Measurements from ENCODE around the gene CNTNAP2. TPM values are rescaled to one million over a fixed set of nuclear protein-coding genes. Genes with fewer than 3 reads are reported as not detected.

CNTNAP2 gene
- total RNA-seq, 1 donor from 2014 or later, result 9.2 TPM

- no peak for TF ChIP-seq CTCF (conservative IDR thresholded peaks at IDR 0.05; ENCODE audit: low read depth, low read length)
- H3K4me3 ChIP-seq (ENCODE audit: low read depth, low read length), result no peak overlapping the region
Observed at GRCh38 chr7:147510923-147511322, 1394.3 kb downstream of the CNTNAP2 start.

DNA sequence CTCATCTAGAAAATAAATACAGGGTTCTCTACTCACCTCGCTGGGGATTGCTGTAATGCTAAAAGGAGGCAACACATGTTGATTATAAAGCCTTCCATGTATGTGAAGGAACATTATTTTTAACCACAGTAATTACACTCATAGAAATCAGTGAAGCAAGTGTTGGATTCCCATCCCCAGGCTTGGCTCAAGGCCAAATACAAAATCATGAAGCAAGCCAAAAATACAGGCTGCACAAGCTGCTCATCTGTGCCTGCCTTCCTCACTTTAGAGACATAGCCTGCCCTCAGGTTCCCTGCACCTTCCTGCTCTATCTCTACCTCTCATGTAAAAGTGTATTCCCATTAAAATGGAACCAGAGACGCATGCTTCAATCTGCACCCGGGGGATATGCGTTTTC, 1396.8 kb downstream of the CNTNAP2 start:
- no peak overlapping the region for H3K4me3 ChIP-seq (ENCODE audit: low read depth, low read length)
- no peak for TF ChIP-seq CTCF (conservative IDR thresholded peaks at IDR 0.05; ENCODE audit: low read depth, low read length)
- DNase-seq (ENCODE audit: low read depth), result no peak

More at GRCh38 chr7:147510923-147511322, 1394.3 kb downstream of the CNTNAP2 start:
- DNase-seq (ENCODE audit: low read depth), result no peak

- no peak overlapping the region for H3K4me3 ChIP-seq (ENCODE audit: low read depth, low read length)
- TF ChIP-seq CTCF (conservative IDR thresholded peaks at IDR 0.05; ENCODE audit: low read depth, low read length), result no peak
- no peak for DNase-seq (ENCODE audit: low read depth)
Observed at GRCh38 chr7:147516391-147516790, 1399.8 kb downstream of the CNTNAP2 start.

- H3K4me3 ChIP-seq (ENCODE audit: low read depth, low read length), result no peak overlapping the region
- no peak for TF ChIP-seq CTCF (conservative IDR thresholded peaks at IDR 0.05; ENCODE audit: low read depth, low read length)
- no peak for DNase-seq (ENCODE audit: low read depth)
Observed at GRCh38 chr7:147519062-147519461, 1402.5 kb downstream of the CNTNAP2 start.

DNA sequence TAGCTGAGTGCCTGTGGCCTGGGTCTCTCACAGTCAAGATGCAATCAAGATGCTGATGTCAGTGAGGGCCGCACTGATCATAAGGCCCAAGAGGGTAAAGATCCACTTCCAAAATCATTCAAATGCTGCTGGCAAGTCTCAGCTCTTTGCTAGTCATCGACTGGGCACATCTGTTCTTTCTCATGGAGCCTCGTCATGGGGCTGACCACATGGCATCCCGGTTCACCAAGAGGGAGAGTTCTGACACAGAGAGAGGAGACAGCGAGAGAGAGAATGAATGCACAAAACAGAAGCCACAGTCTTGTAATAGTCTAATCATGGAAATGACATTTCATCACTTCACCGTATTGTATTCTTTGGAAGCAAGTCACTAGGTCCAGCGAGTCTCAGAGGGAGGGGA, 1406.5 kb downstream of the CNTNAP2 start:
- no peak for DNase-seq (ENCODE audit: low read depth)
- no peak for TF ChIP-seq CTCF (conservative IDR thresholded peaks at IDR 0.05; ENCODE audit: low read depth, low read length)
- no peak overlapping the region for H3K4me3 ChIP-seq (ENCODE audit: low read depth, low read length)

- no peak for TF ChIP-seq CTCF (conservative IDR thresholded peaks at IDR 0.05; ENCODE audit: low read depth, low read length)
- DNase-seq (ENCODE audit: low read depth), result no peak
- H3K4me3 ChIP-seq (ENCODE audit: low read depth, low read length), result no peak overlapping the region
Observed at GRCh38 chr7:147524726-147525250, 1408.2 kb downstream of the CNTNAP2 start.

GRCh38 chr7:147525325-147525724, 1408.7 kb downstream of the CNTNAP2 start:
- no peak for DNase-seq (ENCODE audit: low read depth)
- no peak overlapping the region for H3K4me3 ChIP-seq (ENCODE audit: low read depth, low read length)
- TF ChIP-seq CTCF (conservative IDR thresholded peaks at IDR 0.05; ENCODE audit: low read depth, low read length), result no peak
